KMS-11 (cell line): ENCODE data around the gene SPOUT1.

Experiments
- H2AFZ ChIP-seq: fragments of 200-600 bp; sonication (generic); 2 replicates; pipeline ENCODE4 v1.6.1; 2016; ENCODE audit warnings: antibody characterized with exemption, mixed run types, low read depth
- H3K27ac ChIP-seq: fragments of 200-600 bp; sonication (generic); 2 replicates; pipeline ENCODE4 v1.6.1; 2016; ENCODE audit warnings: mild to moderate bottlenecking, mixed run types
- H3K27me3 ChIP-seq: fragments of 200-600 bp; sonication (generic); 2 replicates; pipeline ENCODE4 v1.6.1; 2017; ENCODE audit warnings: mild to moderate bottlenecking, low read depth, mixed run types, moderate library complexity; ENCODE audit not compliant: insufficient read depth
- H3K36me3 ChIP-seq: fragments of 200-600 bp; sonication (generic); 2 replicates; pipeline ENCODE4 v1.6.1; 2017; ENCODE audit warnings: mild to moderate bottlenecking, mixed run types; ENCODE audit not compliant: insufficient read depth
- H3K4me1 ChIP-seq: fragments of 200-600 bp; sonication (generic); 2 replicates; pipeline ENCODE4 v1.6.1; 2016; ENCODE audit warnings: mild to moderate bottlenecking, low read depth, mixed run types; ENCODE audit not compliant: poor library complexity, severe bottlenecking
- H3K4me2 ChIP-seq: fragments of 200-600 bp; sonication (generic); 2 replicates; pipeline ENCODE4 v1.7.0; 2016; ENCODE audit warnings: mild to moderate bottlenecking, mixed run types
- H3K4me3 ChIP-seq: fragments of 200-600 bp; sonication (generic); IDR thresholded peaks from 2 replicates; pipeline ENCODE4 v1.6.1; 2017; ENCODE audit warnings: low read depth, low read length, mixed read lengths; ENCODE audit not compliant: insufficient read depth
- H3K79me2 ChIP-seq: fragments of 200-600 bp; sonication (generic); 2 replicates; pipeline ENCODE4 v1.6.1; 2016; ENCODE audit warnings: low read depth, mixed run types; ENCODE audit not compliant: insufficient read depth
- H3K9ac ChIP-seq: fragments of 200-600 bp; sonication (generic); 2 replicates; pipeline ENCODE4 v1.6.1; 2016; ENCODE audit warnings: mild to moderate bottlenecking, mixed run types
- H4K20me1 ChIP-seq: fragments of 200-600 bp; sonication (generic); 2 replicates; pipeline ENCODE4 v1.6.1; 2016; ENCODE audit warnings: mild to moderate bottlenecking, mixed run types; ENCODE audit not compliant: insufficient read depth
- CTCF ChIP-seq: fragments of 200-600 bp; sonication (generic); conservative IDR thresholded peaks from 2 replicates; pipeline ENCODE4 v1.6.1; 2017; ENCODE audit warnings: low read depth, mild to moderate bottlenecking, antibody characterized with exemption, low read length, moderate library complexity, mixed read lengths

The SPOUT1 gene

DNA sequence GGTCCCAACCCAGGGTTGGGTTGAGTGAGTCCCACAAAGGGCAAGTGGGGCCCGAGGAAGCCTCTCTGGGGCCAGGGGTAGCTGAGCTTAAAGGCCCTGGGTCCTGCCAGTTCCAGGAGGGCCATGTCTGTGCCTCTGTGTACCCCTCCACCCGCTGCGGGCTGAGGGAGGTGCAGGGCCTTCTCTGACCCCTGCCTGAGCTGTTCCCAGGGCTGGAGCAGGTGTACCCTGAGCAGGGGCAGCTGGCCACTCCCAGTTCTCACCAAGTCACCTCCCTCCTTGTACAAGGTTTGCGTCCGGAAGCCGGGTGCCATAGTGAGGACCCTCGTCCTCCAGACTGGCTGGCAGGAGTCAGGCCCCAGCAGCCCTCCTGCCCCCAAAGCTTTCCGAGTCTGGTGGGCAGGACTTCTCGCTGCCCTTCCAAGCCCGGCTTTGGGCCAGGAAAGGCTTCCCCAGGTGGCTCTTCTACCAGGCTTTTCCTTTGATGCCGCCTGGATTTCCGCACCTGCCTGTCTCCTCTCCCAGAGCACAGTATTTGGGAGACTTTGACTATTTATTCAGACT, 20.5 kb downstream of the SPOUT1 start:
- Histone ChIP-seq H3K4me2 (no peak overlapping the region), H3K36me3 (no peaks in the 10 kb centered on the region), H3K4me3 (no peak overlapping the region), H4K20me1 (no peaks in the 10 kb centered on the region), H2AFZ (no peak overlapping the region), H3K79me2 (no peaks in the 10 kb centered on the region), H3K9ac (no peak overlapping the region), H3K4me1 (no peaks in the 10 kb centered on the region), H3K27ac (no peak overlapping the region), H3K27me3 (no peaks in the 10 kb centered on the region)
- TF ChIP-seq CTCF = no peak

GRCh38 chr9:128808543-128808942, 21.1 kb downstream of the SPOUT1 start:
- Histone ChIP-seq H3K27me3 (no peaks in the 10 kb centered on the region), H3K4me2 (no peak overlapping the region), H3K4me3 (no peak overlapping the region), H3K9ac (no peak overlapping the region), H3K4me1 (no peaks in the 10 kb centered on the region), H2AFZ (no peak overlapping the region), H3K27ac (no peak overlapping the region), H3K36me3 (no peaks in the 10 kb centered on the region), H4K20me1 (no peaks in the 10 kb centered on the region), H3K79me2 (no peaks in the 10 kb centered on the region)
- TF ChIP-seq CTCF = no peak

- no peaks in the 10 kb centered on the region for H3K27me3 ChIP-seq
- no peak overlapping the region for H3K9ac ChIP-seq
- TF ChIP-seq CTCF = no peak
- H4K20me1 ChIP-seq = no peaks in the 10 kb centered on the region
- H3K36me3 ChIP-seq = no peaks in the 10 kb centered on the region
- no peaks in the 10 kb centered on the region for H3K4me1 ChIP-seq
- no peak overlapping the region for H2AFZ ChIP-seq
- H3K4me2 ChIP-seq = no peak overlapping the region
- H3K4me3 ChIP-seq = no peak overlapping the region
- H3K79me2 ChIP-seq = no peaks in the 10 kb centered on the region
- no peak overlapping the region for H3K27ac ChIP-seq
Measured at GRCh38 chr9:128807827-128808226, 21.8 kb downstream of the SPOUT1 start.

DNA sequence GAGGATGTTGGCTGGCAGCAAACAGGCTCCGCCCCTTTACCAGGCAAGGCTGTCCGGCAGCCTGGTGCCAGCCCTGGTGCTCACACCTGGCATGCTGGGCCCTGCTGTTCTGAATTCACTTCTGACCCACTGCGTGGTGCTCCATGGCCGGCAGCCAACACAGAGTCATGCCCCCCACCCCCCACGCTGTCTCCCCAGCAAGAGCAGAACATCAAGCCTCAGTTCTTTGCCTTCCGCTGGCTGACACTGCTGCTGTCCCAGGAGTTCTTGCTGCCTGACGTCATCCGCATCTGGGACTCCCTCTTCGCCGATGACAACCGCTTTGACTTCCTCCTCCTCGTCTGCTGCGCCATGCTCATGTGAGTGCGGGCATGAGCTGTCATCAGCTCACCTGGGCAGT, 23.9 kb downstream of the SPOUT1 start:
- no peak overlapping the region for H3K27ac ChIP-seq
- no peaks in the 10 kb centered on the region for H3K27me3 ChIP-seq
- H3K36me3 ChIP-seq = no peaks in the 10 kb centered on the region; the same call in 1 of the 2 replicates
- no peak overlapping the region for H3K4me2 ChIP-seq
- TF ChIP-seq CTCF = no peak
- H3K9ac ChIP-seq = no peak overlapping the region
- H3K4me1 ChIP-seq = no peaks in the 10 kb centered on the region
- H3K79me2 ChIP-seq = no peaks in the 10 kb centered on the region
- no peak overlapping the region for H3K4me3 ChIP-seq
- H4K20me1 ChIP-seq = no peaks in the 10 kb centered on the region
- H2AFZ ChIP-seq = no peak overlapping the region
